NCI-H748 treated with DMSO at 0.1 percent for 48 hours (cell line): ENCODE data around the gene GZMM.
A peak's percentile ranks its signal among the peaks of the same experiment; 100 is the strongest.

Experiments
- DNase-seq: peaks from one replicate; lab custom pipeline; 2025; lab: John Stamatoyannopoulos, UW

The GZMM gene

GRCh38 chr19:512547-513365, 31.1 kb upstream of the GZMM start:
- no peak for DNase-seq

- DNase-seq: no peak
Observed at GRCh38 chr19:513368-514165, 30.3 kb upstream of the GZMM start.

GRCh38 chr19:514166-514663, 29.6 kb upstream of the GZMM start:
- DNase-seq: no peak

GRCh38 chr19:517721-518597, 25.9 kb upstream of the GZMM start:
- DNase-seq: no peak

- DNase-seq: peak; percentile 12
Observed at GRCh38 chr19:518598-519231, 25.1 kb upstream of the GZMM start.

- no peak for DNase-seq
Observed at GRCh38 chr19:519449-519865, 24.4 kb upstream of the GZMM start.

GRCh38 chr19:522726-523125, 21.1 kb upstream of the GZMM start:
- DNase-seq: no peak

- no peak for DNase-seq
Observed at GRCh38 chr19:524062-524674, 19.7 kb upstream of the GZMM start.

GRCh38 chr19:525029-525428, 18.8 kb upstream of the GZMM start:
- DNase-seq: no peak

- no peak for DNase-seq
Observed at GRCh38 chr19:525857-526419, 17.9 kb upstream of the GZMM start.

- no peak for DNase-seq
Observed at GRCh38 chr19:530134-531008, 13.5 kb upstream of the GZMM start.

GRCh38 chr19:531009-531752, 12.7 kb upstream of the GZMM start:
- DNase-seq: peak; percentile 19

- no peak for DNase-seq
Observed at GRCh38 chr19:531753-532560, 11.9 kb upstream of the GZMM start, which contains the start of gene CDC34. TSS of gene CDC34 (plus strand) at chr19:531760. CDS start at chr19:531932, 172 bp downstream.

- DNase-seq: peak; percentile 5
Observed at GRCh38 chr19:532561-533363, 11.1 kb upstream of the GZMM start.

GRCh38 chr19:533364-534058, 10.3 kb upstream of the GZMM start:
- no peak for DNase-seq

GRCh38 chr19:534088-534487, 9.8 kb upstream of the GZMM start:
- DNase-seq: no peak
